Gastroesophageal sphincter (tissue), 4 donors: ENCODE data around the gene MIXL1. TPM values are rescaled to one million over a fixed set of nuclear protein-coding genes. Genes with fewer than 3 reads are reported as not detected.

Source experiments
- ATAC-seq: fragments of 150-250 bp; one replicate; pipeline ENCODE4 v1.9.1; 2016; ENCODE audit warnings: mild to moderate bottlenecking, moderate library complexity
- H3K27ac ChIP-seq, 4 donors: fragments of 200-600 bp; sonication (generic) in 3 of 4; 1 replicate in 3 of 4; 2 replicates in 1 of 4; pipeline ENCODE4 v1.5.1; 2016 to 2019
- H3K27me3 ChIP-seq: fragments of 200-600 bp; sonication (generic); one replicate; pipeline ENCODE4 v1.5.1; 2019
- H3K36me3 ChIP-seq, 2 donors: fragments of 200-600 bp; sonication (generic); one replicate each; pipeline ENCODE4 v1.5.1; 2019; ENCODE audit warnings: control low read depth in 1 of 2
- H3K4me1 ChIP-seq, 3 donors: fragments of 200-600 bp; sonication (generic); 1 replicate in 2 of 3; 2 replicates in 1 of 3; pipeline ENCODE4 v1.5.1; 2016 to 2019; ENCODE audit warnings: control low read depth in 2 of 3
- H3K4me3 ChIP-seq, 2 donors: fragments of 200-600 bp; sonication (generic); one replicate each; pipeline ENCODE4 v1.5.1; 2019; ENCODE audit warnings: mild to moderate bottlenecking in 1 of 2, moderate library complexity in 1 of 2
- H3K9me3 ChIP-seq, 3 donors: fragments of 200-600 bp; sonication (generic); one replicate each; pipeline ENCODE4 v1.5.1; 2017 to 2019; ENCODE audit warnings: control low read depth in 2 of 3
- EP300 ChIP-seq: sonication (generic); formaldehyde crosslinking; IDR thresholded peaks from one replicate; pipeline ENCODE4 v1.6.1; 2017; ENCODE audit warnings: antibody characterized with exemption, mild to moderate bottlenecking
- POLR2A ChIP-seq, 2 donors: fragments of 450-650 bp; IDR thresholded peaks; one replicate each; pipeline ENCODE4 v1.6.1; 2017; ENCODE audit warnings: antibody characterized with exemption in 2 of 2, mild to moderate bottlenecking in 2 of 2, moderate library complexity in 1 of 2
- POLR2AphosphoS5 ChIP-seq: sonication (generic); formaldehyde crosslinking; IDR thresholded peaks from one replicate; pipeline ENCODE4 v1.6.1; 2017; ENCODE audit warnings: antibody characterized with exemption
- WGBS, 2 donors: methylation state at CpG; one replicate each; pipeline ENCODE4 v1.1.5; 2018; ENCODE audit warnings: low coverage in 1 of 2; 5-methylcytosine and 5-hydroxymethylcytosine counted together
- total RNA-seq, 4 donors: library from RNA; depleted of rRNA; stranded (reverse); fragments of >200 nt; gene quantifications; one replicate each; pipeline ENCODE4 v1.1.0, GENCODE V29; 2016
- TF ChIP-seq, protein P1 (sequence below), 4 experiments: fragments of 200-600 bp in 2 of 4; fragments of 450-650 bp in 2 of 4; sonication (generic) in 1 of 4; IDR thresholded peaks; one replicate each; pipeline ENCODE4 v1.5.1; 2017 to 2019; ENCODE audit warnings: antibody characterized with exemption in 4 of 4, mild to moderate bottlenecking in 2 of 4, moderate library complexity in 2 of 4

MIXL1 gene
- total RNA-seq, 4 donors from 2014 or later: not detected

- peak; percentile 75 to 79 for TF ChIP-seq POLR2A (IDR thresholded peaks at IDR 0.05)
- TF ChIP-seq, protein P1, sequence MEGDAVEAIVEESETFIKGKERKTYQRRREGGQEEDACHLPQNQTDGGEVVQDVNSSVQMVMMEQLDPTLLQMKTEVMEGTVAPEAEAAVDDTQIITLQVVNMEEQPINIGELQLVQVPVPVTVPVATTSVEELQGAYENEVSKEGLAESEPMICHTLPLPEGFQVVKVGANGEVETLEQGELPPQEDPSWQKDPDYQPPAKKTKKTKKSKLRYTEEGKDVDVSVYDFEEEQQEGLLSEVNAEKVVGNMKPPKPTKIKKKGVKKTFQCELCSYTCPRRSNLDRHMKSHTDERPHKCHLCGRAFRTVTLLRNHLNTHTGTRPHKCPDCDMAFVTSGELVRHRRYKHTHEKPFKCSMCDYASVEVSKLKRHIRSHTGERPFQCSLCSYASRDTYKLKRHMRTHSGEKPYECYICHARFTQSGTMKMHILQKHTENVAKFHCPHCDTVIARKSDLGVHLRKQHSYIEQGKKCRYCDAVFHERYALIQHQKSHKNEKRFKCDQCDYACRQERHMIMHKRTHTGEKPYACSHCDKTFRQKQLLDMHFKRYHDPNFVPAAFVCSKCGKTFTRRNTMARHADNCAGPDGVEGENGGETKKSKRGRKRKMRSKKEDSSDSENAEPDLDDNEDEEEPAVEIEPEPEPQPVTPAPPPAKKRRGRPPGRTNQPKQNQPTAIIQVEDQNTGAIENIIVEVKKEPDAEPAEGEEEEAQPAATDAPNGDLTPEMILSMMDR (IDR thresholded peaks at IDR 0.05): peak in 2 of 4 experiments; percentile 22 to 35
- TF ChIP-seq EP300: no peak
- peak; percentile 91 for TF ChIP-seq POLR2AphosphoS5
- no peaks in the 10 kb centered on the region for H3K9me3 ChIP-seq
- no peaks in the 10 kb centered on the region for H3K27me3 ChIP-seq
- H3K36me3 ChIP-seq: no peaks in the 10 kb centered on the region
- WGBS, 2 donors: 3% methylated on average over 5 of the region's 75 CpGs; no CpG with 5 or more reads in 1 of the 2 donors
- peak within 1 kb of the TSS; percentile 75 to 96 (median 95) for H3K27ac ChIP-seq
- ATAC-seq: peak; percentile 96
- H3K4me3 ChIP-seq: peak within 1 kb of the TSS; percentile 52 to 100
- H3K4me1 ChIP-seq: peaks cover 0 to 49% (median 23%) of the 10 kb centered on the region in 3 donors
Measured at GRCh38 chr1:226186124-226187018, 37.1 kb upstream of the MIXL1 start, which contains the start of gene ACBD3. TSS of gene ACBD3 (minus strand) at chr1:226186741. CDS start at chr1:226186675, 66 bp downstream.

GRCh38 chr1:226187019-226187322 lies 36.5 kb upstream of the MIXL1 start:
- no peak for TF ChIP-seq POLR2A (IDR thresholded peaks at IDR 0.05)
- TF ChIP-seq, protein P1 (IDR thresholded peaks at IDR 0.05): peak in 1 of 4 experiments; percentile 45
- H3K4me3 ChIP-seq: peak overlapping the region; percentile 52 to 100
- H3K27me3 ChIP-seq: no peaks in the 10 kb centered on the region
- H3K27ac ChIP-seq: peak overlapping the region; percentile 75 to 96 (median 95)
- no peaks in the 10 kb centered on the region for H3K9me3 ChIP-seq
- H3K36me3 ChIP-seq: no peaks in the 10 kb centered on the region
- no peak for ATAC-seq
- 15 to 38% methylated on average over 2 to 4 of the region's 10 CpGs for WGBS, 2 donors
- H3K4me1 ChIP-seq: peaks cover 0 to 43% (median 19%) of the 10 kb centered on the region in 3 donors

- no peak for ATAC-seq
- H3K9me3 ChIP-seq: no peaks in the 10 kb centered on the region
- WGBS, 2 donors: 76 to 81% methylated on average over 5 of the region's 7 CpGs
- peaks cover 0 to 39% (median 16%) of the 10 kb centered on the region in 3 donors for H3K4me1 ChIP-seq
- H3K36me3 ChIP-seq: no peaks in the 10 kb centered on the region
- TF ChIP-seq, protein P1 (IDR thresholded peaks at IDR 0.05): no peak
- TF ChIP-seq POLR2AphosphoS5: no peak
- no peak for TF ChIP-seq EP300
- TF ChIP-seq POLR2A (IDR thresholded peaks at IDR 0.05): no peak
- H3K27ac ChIP-seq: peak overlapping the region in 3 of 4 donors; percentile 94 to 96 (median 96)
- H3K27me3 ChIP-seq: no peaks in the 10 kb centered on the region
- peak overlapping the region in 1 of 2 donors; percentile 100 for H3K4me3 ChIP-seq
Measured at GRCh38 chr1:226187380-226187779, 36.1 kb upstream of the MIXL1 start.

DNA sequence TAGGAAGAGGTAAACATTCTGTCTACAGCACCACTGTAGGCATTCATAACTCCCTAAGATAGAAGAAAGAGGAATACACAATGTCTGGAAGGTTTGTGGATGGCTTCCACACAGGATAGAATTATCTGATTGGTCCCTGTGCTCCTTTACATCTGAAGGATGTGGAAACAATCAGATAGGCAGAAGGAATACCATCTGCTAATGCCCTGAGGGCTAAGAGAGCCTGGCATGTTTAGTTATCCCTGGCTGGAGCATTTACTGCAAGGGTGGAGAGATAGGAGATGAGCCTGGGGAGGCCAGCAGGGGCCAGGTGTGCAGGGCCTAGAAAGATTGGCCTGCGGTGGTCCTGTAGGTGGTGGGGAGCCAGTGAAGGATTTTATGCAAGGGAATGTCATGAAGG lies 28.3 kb upstream of the MIXL1 start:
- Histone ChIP-seq H3K36me3 (no peaks in the 10 kb centered on the region), H3K27ac (no peak overlapping the region), H3K4me3 (no peak overlapping the region), H3K27me3 (peaks cover 11% of the 10 kb centered on the region), H3K4me1 (no peaks in the 10 kb centered on the region), H3K9me3 (no peaks in the 10 kb centered on the region)
- TF ChIP-seq EP300 (no peak), POLR2A (IDR thresholded peaks at IDR 0.05) (no peak), POLR2AphosphoS5 (no peak)
- TF ChIP-seq, protein P1 (IDR thresholded peaks at IDR 0.05): no peak
- ATAC-seq: no peak
- WGBS, 2 donors: 62% methylated on average over 1 of the region's 1 CpG; no CpG with 5 or more reads in 1 of the 2 donors

- no peaks in the 10 kb centered on the region for H3K9me3 ChIP-seq
- ATAC-seq: no peak
- no peaks in the 10 kb centered on the region for H3K4me1 ChIP-seq
- no peaks in the 10 kb centered on the region for H3K36me3 ChIP-seq
- H3K27me3 ChIP-seq: peaks cover 11% of the 10 kb centered on the region
- WGBS, 2 donors: 72 to 78% methylated on average over 1 to 2 of the region's 2 CpGs
- no peak overlapping the region for H3K27ac ChIP-seq
- no peak for TF ChIP-seq EP300
- TF ChIP-seq POLR2A (IDR thresholded peaks at IDR 0.05): no peak
- TF ChIP-seq, protein P1 (IDR thresholded peaks at IDR 0.05): no peak
- TF ChIP-seq POLR2AphosphoS5: no peak
- no peak overlapping the region for H3K4me3 ChIP-seq
Measured at GRCh38 chr1:226199971-226200370, 23.5 kb upstream of the MIXL1 start.
